GM12872 (cell line): ENCODE results near the gene SH3BGRL3.

Experiments
- CTCF ChIP-seq: IDR thresholded peaks from 3 replicates; pipeline ENCODE4 v1.5.1; 2011; ENCODE audit warnings: low read depth, mild to moderate bottlenecking, low read length, moderate library complexity; ENCODE audit not compliant: insufficient read depth

The SH3BGRL3 gene

GRCh38 chr1:26279456-26280332 is at the start of gene SH3BGRL3:
SH3BGRL3 (plus strand) TSS chr1:26280086; CDS start chr1:26280156, 70 bp downstream.
- TF ChIP-seq CTCF: peak; percentile 53

- TF ChIP-seq CTCF: peak; percentile 93
These were observed 45.8 kb upstream of the SH3BGRL3 start, which contains the start of gene CEP85 for GRCh38 chr1:26233903-26234643. CEP85 (plus strand) TSS chr1:26234200; CDS start chr1:26239784, 5,584 bp downstream.

GRCh38 chr1:26234644-26235370 is 45.1 kb upstream of the SH3BGRL3 start:
- peak; percentile 18; the same call in 1 of the 3 replicates for TF ChIP-seq CTCF

GRCh38 chr1:26237230-26237966 is 42.5 kb upstream of the SH3BGRL3 start:
- no peak for TF ChIP-seq CTCF

- TF ChIP-seq CTCF: no peak
These were observed 40.0 kb upstream of the SH3BGRL3 start for GRCh38 chr1:26239936-26240335.

GRCh38 chr1:26252718-26253117 is 27.2 kb upstream of the SH3BGRL3 start:
- TF ChIP-seq CTCF: no peak
